PC-3 (cell line): ENCODE measurements around the gene ZNF214. TPM values are rescaled to one million over a fixed set of nuclear protein-coding genes. Genes with fewer than 3 reads are reported as not detected.
A peak's percentile ranks its signal among the peaks of the same experiment; 100 is the strongest.

Experiments
- ATAC-seq: fragments of 200-7000 bp; cut with Tn5 transposase; 2 replicates; pipeline ENCODE4 v1.9.1; 2020; ENCODE audit warnings: mild to moderate bottlenecking, moderate library complexity
- BruUV-seq: library from RNA; stranded (reverse); fragments of 400-500 nt; replicated peaks from 2 replicates; lab custom pipeline; 2021; lab: Mats Ljungman, UMichigan
- CTCF ChIA-PET: fragments of 300-600 bp; sonication (Branson Sonifier 250); formaldehyde crosslinking; loops from one replicate; lab custom pipeline; 2022; ENCODE audit warnings: antibody characterized with exemption; lab: Charles Lee
- POLR2A ChIA-PET: fragments of 300-600 bp; sonication (Branson Sonifier 250); formaldehyde crosslinking; loops from one replicate; lab custom pipeline; 2022; ENCODE audit warnings: antibody characterized with exemption; ENCODE audit not compliant: unreplicated experiment; lab: Charles Lee
- DNase-seq: peaks from one replicate; pipeline ENCODE4 v3.0.0-alpha.2; 2015
- H2AFZ ChIP-seq: fragments of 300-600 bp; sonication (generic); 2 replicates; pipeline ENCODE4 v1.6.0; 2016; ENCODE audit warnings: antibody characterized with exemption, low read length
- H3F3A ChIP-seq: fragments of 300-600 bp; sonication (generic); one replicate; pipeline ENCODE4 v1.6.0; 2017; ENCODE audit warnings: antibody characterized with exemption, low read length, control low read depth, mild to moderate bottlenecking; ENCODE audit not compliant: unreplicated experiment
- H3K27ac ChIP-seq: fragments of 300-600 bp; sonication (generic); 2 replicates; pipeline ENCODE4 v1.5.1; 2016; ENCODE audit warnings: mild to moderate bottlenecking, low read length
- H3K27me3 ChIP-seq: fragments of 300-600 bp; sonication (generic); 2 replicates; pipeline ENCODE4 v1.6.1; 2016; ENCODE audit warnings: low read length, mixed read lengths
- H3K36me3 ChIP-seq: fragments of 300-600 bp; sonication (generic); 2 replicates; pipeline ENCODE4 v1.6.1; 2016; ENCODE audit warnings: low read depth, mixed run types, low read length, mixed read lengths
- H3K4me1 ChIP-seq: fragments of 300-600 bp; sonication (generic); 2 replicates; pipeline ENCODE4 v1.5.1; 2016; ENCODE audit warnings: low read length; ENCODE audit not compliant: insufficient read depth
- H3K4me2 ChIP-seq: fragments of 300-600 bp; sonication (generic); 2 replicates; pipeline ENCODE4 v1.6.0; 2016; ENCODE audit warnings: low read length
- H3K4me3 ChIP-seq: fragments of 300-600 bp; sonication (generic); 2 replicates; pipeline ENCODE4 v1.5.1; 2016; ENCODE audit warnings: mild to moderate bottlenecking, low read length, mixed read lengths
- H3K79me2 ChIP-seq: fragments of 300-600 bp; sonication (generic); 2 replicates; pipeline ENCODE4 v1.6.1; 2017; ENCODE audit warnings: low read length, mixed read lengths
- H3K9ac ChIP-seq: fragments of 300-600 bp; sonication (generic); 2 replicates; pipeline ENCODE4 v1.6.0; 2016; ENCODE audit warnings: mild to moderate bottlenecking, low read length
- H3K9me2 ChIP-seq: fragments of 300-600 bp; sonication (generic); replicated peaks from 2 replicates; pipeline ENCODE4 v1.6.1; 2016; ENCODE audit warnings: mixed run types, low read length, mixed read lengths
- H3K9me3 ChIP-seq: fragments of 300-600 bp; sonication (generic); 2 replicates; pipeline ENCODE4 v1.6.1; 2016; ENCODE audit warnings: low read length, mixed read lengths
- H4K20me1 ChIP-seq: fragments of 300-600 bp; sonication (generic); 2 replicates; pipeline ENCODE4 v1.6.1; 2016; ENCODE audit warnings: low read length, mixed read lengths
- EZH2 ChIP-seq: fragments of 300-600 bp; sonication (generic); IDR thresholded peaks from one replicate; pipeline ENCODE4 v1.6.1; 2017; ENCODE audit warnings: antibody characterized with exemption, mild to moderate bottlenecking, low read length; ENCODE audit not compliant: unreplicated experiment
- EZH2phosphoT487 ChIP-seq: fragments of 300-600 bp; sonication (generic); IDR thresholded peaks from 2 replicates; pipeline ENCODE4 v1.6.1; 2018; ENCODE audit warnings: mild to moderate bottlenecking, antibody characterized with exemption, low read length, borderline replicate concordance
- intact Hi-C: fragments of 100-400 bp; cut with micrococcal nuclease; formaldehyde crosslinking; loops from 2 replicates; pipeline ENCODE4 v1.9.0; 2023
- total RNA-seq: library from RNA; depleted of rRNA; stranded (reverse); fragments of >200 nt; gene quantifications from 2 replicates; pipeline ENCODE4 v1.2.3, GENCODE V29; 2014
- TF ChIP-seq, protein P1 (sequence below): fragments of 300-600 bp; sonication (generic); conservative IDR thresholded peaks from 2 replicates; pipeline ENCODE4 v1.5.1; 2017; ENCODE audit warnings: antibody characterized with exemption, low read depth, mild to moderate bottlenecking, low read length

Gene ZNF214
- total RNA-seq, 1 experiment from 2014 or later, result 1.4 TPM

DNA sequence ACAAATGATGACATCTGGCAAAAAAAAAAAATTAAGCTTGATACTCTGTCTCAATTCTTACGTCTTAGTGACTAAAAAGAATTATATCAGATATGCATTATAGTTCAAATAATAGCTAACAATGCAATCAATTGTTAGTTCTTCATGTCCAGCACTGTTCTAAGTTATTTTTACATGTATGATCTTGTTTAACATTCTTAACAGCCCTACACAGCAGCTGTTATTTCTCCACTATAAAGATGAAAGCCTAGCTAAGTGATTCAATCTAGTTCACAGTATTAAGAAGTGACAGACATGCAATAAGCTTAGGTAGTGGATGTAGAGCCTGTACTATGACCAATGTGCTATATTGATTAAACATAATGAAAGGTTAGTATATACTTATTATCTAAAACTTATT, 4.1 kb downstream of the ZNF214 start:
- H3K27ac ChIP-seq, result no peak overlapping the region
- ATAC-seq (no peak), DNase-seq (no peak)
- no peak overlapping the region for H3K9ac ChIP-seq
- no peak overlapping the region for H3K4me3 ChIP-seq
- H4K20me1 ChIP-seq, result no peaks in the 10 kb centered on the region
- CTCF ChIA-PET, result no interaction called here
- no peak overlapping the region for H2AFZ ChIP-seq
- TF ChIP-seq EZH2phosphoT487, result no peak
- TF ChIP-seq EZH2, result no peak
- TF ChIP-seq, protein P1, sequence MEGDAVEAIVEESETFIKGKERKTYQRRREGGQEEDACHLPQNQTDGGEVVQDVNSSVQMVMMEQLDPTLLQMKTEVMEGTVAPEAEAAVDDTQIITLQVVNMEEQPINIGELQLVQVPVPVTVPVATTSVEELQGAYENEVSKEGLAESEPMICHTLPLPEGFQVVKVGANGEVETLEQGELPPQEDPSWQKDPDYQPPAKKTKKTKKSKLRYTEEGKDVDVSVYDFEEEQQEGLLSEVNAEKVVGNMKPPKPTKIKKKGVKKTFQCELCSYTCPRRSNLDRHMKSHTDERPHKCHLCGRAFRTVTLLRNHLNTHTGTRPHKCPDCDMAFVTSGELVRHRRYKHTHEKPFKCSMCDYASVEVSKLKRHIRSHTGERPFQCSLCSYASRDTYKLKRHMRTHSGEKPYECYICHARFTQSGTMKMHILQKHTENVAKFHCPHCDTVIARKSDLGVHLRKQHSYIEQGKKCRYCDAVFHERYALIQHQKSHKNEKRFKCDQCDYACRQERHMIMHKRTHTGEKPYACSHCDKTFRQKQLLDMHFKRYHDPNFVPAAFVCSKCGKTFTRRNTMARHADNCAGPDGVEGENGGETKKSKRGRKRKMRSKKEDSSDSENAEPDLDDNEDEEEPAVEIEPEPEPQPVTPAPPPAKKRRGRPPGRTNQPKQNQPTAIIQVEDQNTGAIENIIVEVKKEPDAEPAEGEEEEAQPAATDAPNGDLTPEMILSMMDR, result no peak
- intact Hi-C loops, result no loop called here
- no peak overlapping the region for H3K4me2 ChIP-seq
- H3K9me2 ChIP-seq, result no peaks in the 10 kb centered on the region
- H3F3A ChIP-seq, result no peaks in the 10 kb centered on the region
- BruUV-seq, result no TSS peak
- POLR2A ChIA-PET, result no interaction called here
- H3K79me2 ChIP-seq, result no peaks in the 10 kb centered on the region
- H3K4me1 ChIP-seq, result peaks cover 9% of the 10 kb centered on the region
- no peaks in the 10 kb centered on the region for H3K9me3 ChIP-seq
- no peaks in the 10 kb centered on the region for H3K27me3 ChIP-seq
- no peaks in the 10 kb centered on the region for H3K36me3 ChIP-seq

DNA sequence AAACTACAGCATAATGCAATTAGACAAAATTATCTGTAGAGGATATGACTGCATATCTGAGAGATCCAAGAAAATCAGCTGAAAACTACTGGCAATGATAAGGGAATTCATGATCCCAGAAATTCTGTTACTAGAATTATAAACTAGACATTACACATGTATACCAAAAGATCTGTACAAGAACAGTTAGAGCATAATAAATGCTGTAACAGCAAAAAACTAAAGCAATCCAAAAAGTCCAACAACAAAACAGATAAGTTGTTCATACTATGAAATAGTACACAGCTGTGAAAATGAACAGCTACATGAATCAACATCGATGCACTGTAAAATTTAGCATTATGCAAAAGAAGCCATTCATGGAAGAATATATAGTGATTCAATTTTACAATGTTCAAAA, 6.0 kb downstream of the ZNF214 start:
- no peaks in the 10 kb centered on the region for H3K36me3 ChIP-seq
- H3K4me1 ChIP-seq, result no peaks in the 10 kb centered on the region
- no peak overlapping the region for H3K4me3 ChIP-seq
- no peak overlapping the region for H2AFZ ChIP-seq
- H3F3A ChIP-seq, result no peaks in the 10 kb centered on the region
- no peak overlapping the region for H3K27ac ChIP-seq
- H3K9me3 ChIP-seq, result no peaks in the 10 kb centered on the region
- H3K9ac ChIP-seq, result no peak overlapping the region
- intact Hi-C loops, result no loop called here
- ChIA-PET POLR2A (no interaction called here), CTCF (no interaction called here)
- no peaks in the 10 kb centered on the region for H3K9me2 ChIP-seq
- no peaks in the 10 kb centered on the region for H3K27me3 ChIP-seq
- BruUV-seq, result no TSS peak
- H4K20me1 ChIP-seq, result no peaks in the 10 kb centered on the region
- H3K79me2 ChIP-seq, result no peaks in the 10 kb centered on the region
- ATAC-seq, result no peak
- TF ChIP-seq EZH2phosphoT487 (no peak), EZH2 (no peak)
- TF ChIP-seq, protein P1, result no peak
- H3K4me2 ChIP-seq, result no peak overlapping the region
- DNase-seq, result no peak

DNA sequence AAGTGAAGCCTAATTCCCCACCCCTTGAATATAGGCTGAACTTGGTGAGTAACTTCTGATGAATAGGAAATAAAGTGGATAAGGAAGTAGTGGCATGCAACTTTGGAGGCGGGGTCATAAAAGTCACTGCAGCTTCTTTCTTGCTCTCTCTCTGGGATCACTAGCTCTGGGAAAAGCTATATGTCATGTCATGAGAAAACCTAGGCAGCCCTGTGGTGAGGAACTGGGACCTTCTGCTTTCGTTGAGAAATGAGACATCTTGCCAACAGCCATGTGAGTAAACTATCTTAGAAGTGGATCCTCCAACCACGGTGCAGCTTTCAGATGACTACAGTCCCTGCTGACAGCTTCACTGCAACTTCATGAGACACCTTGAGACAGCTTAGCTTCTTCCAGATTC, 15.7 kb downstream of the ZNF214 start:
- Histone ChIP-seq H3K4me1 (peaks cover 5% of the 10 kb centered on the region; the same call in 1 of the 2 replicates), H3K9me3 (no peaks in the 10 kb centered on the region), H3K4me2 (peak overlapping the region; percentile 18; the same call in 1 of the 2 replicates), H3K9me2 (no peaks in the 10 kb centered on the region), H4K20me1 (no peaks in the 10 kb centered on the region), H3K79me2 (no peaks in the 10 kb centered on the region), H3K9ac (no peak overlapping the region), H3F3A (no peaks in the 10 kb centered on the region), H3K27me3 (no peaks in the 10 kb centered on the region), H3K36me3 (no peaks in the 10 kb centered on the region), H2AFZ (peak overlapping the region; percentile 46; the same call in 1 of the 2 replicates), H3K27ac (no peak overlapping the region), H3K4me3 (no peak overlapping the region)
- ChIA-PET POLR2A (no interaction called here), CTCF (no interaction called here)
- ATAC-seq (peak; percentile 78), DNase-seq (peak; percentile 45)
- intact Hi-C loops, result no loop called here
- no TSS peak for BruUV-seq
- TF ChIP-seq EZH2phosphoT487 (no peak), EZH2 (no peak)
- TF ChIP-seq, protein P1, result no peak
